Measurements from ENCODE around the gene PLPP7.

DNA sequence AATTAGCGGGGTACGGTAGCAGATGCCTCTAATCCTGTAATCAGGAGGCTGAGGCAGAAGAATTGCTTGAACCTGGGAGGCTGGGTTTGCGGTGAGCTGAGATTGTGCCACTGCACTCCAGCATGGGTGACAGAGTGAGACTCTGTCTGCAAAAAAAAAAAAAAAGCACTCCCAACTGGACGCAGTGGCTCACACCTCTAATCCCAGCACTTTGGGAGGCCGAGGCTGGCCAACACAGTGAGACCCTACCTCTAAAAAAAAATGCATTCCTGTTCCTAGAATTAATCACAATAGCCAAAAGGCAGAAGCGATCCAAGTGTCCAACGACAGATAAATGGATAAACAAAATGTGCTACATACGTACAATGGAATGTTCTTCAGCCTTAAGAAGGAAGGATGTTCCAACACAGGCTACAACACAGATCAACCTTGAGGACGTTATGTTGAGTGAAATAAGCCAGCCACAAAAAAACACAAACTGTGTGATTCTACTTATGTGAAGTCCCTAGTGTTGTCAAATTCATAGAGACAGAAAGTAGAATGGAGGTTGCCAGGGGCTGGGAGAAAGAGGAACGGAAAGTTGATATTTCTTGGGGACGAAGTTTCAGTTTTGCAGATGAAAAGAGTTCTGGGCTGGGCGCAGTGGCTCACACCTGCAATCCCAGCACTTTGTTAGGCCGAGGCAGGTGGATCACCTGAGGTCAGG, 27.0 kb upstream of the PLPP7 start:
- TF ChIP-seq, protein P1, sequence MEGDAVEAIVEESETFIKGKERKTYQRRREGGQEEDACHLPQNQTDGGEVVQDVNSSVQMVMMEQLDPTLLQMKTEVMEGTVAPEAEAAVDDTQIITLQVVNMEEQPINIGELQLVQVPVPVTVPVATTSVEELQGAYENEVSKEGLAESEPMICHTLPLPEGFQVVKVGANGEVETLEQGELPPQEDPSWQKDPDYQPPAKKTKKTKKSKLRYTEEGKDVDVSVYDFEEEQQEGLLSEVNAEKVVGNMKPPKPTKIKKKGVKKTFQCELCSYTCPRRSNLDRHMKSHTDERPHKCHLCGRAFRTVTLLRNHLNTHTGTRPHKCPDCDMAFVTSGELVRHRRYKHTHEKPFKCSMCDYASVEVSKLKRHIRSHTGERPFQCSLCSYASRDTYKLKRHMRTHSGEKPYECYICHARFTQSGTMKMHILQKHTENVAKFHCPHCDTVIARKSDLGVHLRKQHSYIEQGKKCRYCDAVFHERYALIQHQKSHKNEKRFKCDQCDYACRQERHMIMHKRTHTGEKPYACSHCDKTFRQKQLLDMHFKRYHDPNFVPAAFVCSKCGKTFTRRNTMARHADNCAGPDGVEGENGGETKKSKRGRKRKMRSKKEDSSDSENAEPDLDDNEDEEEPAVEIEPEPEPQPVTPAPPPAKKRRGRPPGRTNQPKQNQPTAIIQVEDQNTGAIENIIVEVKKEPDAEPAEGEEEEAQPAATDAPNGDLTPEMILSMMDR (IDR thresholded peaks at IDR 0.05) = no peak
- no peak for TF ChIP-seq POLR2A (IDR thresholded peaks at IDR 0.05)
